Measurements from ENCODE around the gene ABLIM3. TPM values are rescaled to one million over a fixed set of nuclear protein-coding genes. Genes with fewer than 3 reads are reported as not detected.

The ABLIM3 gene
- total and polyA plus RNA-seq, 2 experiments from 2014 or later: 0.19 to 2.2 TPM

DNA sequence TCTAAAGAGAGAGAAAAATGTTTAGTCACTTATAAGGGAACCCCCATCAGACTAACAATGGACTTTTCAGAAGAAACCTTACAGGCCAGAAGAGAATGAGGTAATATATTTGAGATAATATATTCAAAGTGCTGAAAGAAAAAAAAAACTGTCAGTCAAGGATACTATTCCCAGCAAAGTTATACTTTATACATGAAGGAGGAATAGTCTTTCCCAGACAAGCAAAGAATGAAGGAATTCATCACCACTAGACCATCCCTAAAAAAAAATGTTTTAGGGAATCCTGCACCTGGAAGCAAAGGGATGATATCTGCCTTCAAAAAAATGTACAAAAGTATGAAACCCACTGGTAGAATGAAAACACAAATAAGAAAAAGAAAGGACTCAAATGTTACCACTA lies 41.0 kb upstream of the ABLIM3 start (continued):
- TF ChIP-seq, protein P1, sequence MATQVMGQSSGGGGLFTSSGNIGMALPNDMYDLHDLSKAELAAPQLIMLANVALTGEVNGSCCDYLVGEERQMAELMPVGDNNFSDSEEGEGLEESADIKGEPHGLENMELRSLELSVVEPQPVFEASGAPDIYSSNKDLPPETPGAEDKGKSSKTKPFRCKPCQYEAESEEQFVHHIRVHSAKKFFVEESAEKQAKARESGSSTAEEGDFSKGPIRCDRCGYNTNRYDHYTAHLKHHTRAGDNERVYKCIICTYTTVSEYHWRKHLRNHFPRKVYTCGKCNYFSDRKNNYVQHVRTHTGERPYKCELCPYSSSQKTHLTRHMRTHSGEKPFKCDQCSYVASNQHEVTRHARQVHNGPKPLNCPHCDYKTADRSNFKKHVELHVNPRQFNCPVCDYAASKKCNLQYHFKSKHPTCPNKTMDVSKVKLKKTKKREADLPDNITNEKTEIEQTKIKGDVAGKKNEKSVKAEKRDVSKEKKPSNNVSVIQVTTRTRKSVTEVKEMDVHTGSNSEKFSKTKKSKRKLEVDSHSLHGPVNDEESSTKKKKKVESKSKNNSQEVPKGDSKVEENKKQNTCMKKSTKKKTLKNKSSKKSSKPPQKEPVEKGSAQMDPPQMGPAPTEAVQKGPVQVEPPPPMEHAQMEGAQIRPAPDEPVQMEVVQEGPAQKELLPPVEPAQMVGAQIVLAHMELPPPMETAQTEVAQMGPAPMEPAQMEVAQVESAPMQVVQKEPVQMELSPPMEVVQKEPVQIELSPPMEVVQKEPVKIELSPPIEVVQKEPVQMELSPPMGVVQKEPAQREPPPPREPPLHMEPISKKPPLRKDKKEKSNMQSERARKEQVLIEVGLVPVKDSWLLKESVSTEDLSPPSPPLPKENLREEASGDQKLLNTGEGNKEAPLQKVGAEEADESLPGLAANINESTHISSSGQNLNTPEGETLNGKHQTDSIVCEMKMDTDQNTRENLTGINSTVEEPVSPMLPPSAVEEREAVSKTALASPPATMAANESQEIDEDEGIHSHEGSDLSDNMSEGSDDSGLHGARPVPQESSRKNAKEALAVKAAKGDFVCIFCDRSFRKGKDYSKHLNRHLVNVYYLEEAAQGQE (IDR thresholded peaks at IDR 0.05; ENCODE audit: unreplicated experiment): no peak
- TF ChIP-seq ZNF331 (CRISPR knock-in tag; IDR thresholded peaks at IDR 0.05; ENCODE audit: low read depth) (no peak), STAT1 (IDR thresholded peaks at IDR 0.05; ENCODE audit: unreplicated experiment) (no peak)

DNA sequence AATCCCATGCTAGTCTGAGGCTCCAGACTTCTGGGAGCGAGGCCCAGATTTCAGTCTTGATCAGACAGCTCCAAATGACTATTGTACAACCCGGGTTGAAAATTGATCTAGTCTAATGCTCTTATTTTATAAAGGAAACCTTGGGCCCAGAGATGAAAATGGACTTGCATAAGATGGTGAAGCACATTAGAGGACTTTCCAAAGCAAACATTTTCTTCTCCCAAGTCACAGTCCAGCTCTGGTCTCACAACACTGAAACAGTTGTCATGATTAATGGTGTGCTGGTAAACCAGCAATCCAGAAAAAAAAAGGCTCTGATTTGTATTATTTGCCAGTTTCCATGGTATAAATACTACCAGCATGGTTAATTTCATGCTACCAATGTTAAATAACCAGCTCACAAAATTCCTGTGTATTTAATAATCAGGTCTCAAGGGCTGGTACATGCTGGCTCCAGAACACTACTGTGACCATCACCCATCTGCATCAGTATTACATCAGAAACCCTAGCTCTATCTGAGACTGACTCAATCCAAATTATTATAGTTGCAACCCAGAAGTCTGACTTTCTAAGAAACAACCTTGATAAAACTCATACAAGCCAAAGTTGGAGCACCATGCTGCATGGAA lies 32.5 kb upstream of the ABLIM3 start:
- H3K4me2 ChIP-seq: no peak overlapping the region
- no peaks in the 10 kb centered on the region for H3K79me2 ChIP-seq (replicated peaks; ENCODE audit: insufficient read depth)
- ATAC-seq: no peak
- Mint-ChIP-seq H3K9me3 (no peaks in the 10 kb centered on the region), H3K27me3 (ENCODE audit: insufficient read depth, low read depth, poor library complexity) (peaks cover 1% of the 10 kb centered on the region), H3K4me3 (no peak overlapping the region), H3K36me3 (ENCODE audit: low read depth) (no peaks in the 10 kb centered on the region), H3K27ac (no peak overlapping the region), H3K4me1 (no peaks in the 10 kb centered on the region)
- no peaks in the 10 kb centered on the region for H3K4me1 ChIP-seq (ENCODE audit: insufficient read depth)
- no peaks in the 10 kb centered on the region for H3K36me3 ChIP-seq (ENCODE audit: insufficient read depth)
- H3K9me2 ChIP-seq (ENCODE audit: insufficient read depth): no peaks in the 10 kb centered on the region
- DNase-seq (ENCODE audit: low spot score): no peak
- H4K20me1 ChIP-seq (replicated peaks; ENCODE audit: insufficient read depth): no peaks in the 10 kb centered on the region
- no peak overlapping the region for H2AFZ ChIP-seq
- H3K4me3 ChIP-seq: no peak overlapping the region
- no peaks in the 10 kb centered on the region for H3K27me3 ChIP-seq (ENCODE audit: insufficient read depth)
- no peak overlapping the region for H3K27ac ChIP-seq (ENCODE audit: low read depth)
- no peaks in the 10 kb centered on the region for H3F3A ChIP-seq (replicated peaks; ENCODE audit: low read depth)
- TF ChIP-seq ZNF114 (CRISPR knock-in tag; IDR thresholded peaks at IDR 0.05) (no peak), POLR2AphosphoS5 (IDR thresholded peaks at IDR 0.05; ENCODE audit: low read depth) (no peak), NANOG (IDR thresholded peaks at IDR 0.05; ENCODE audit: borderline replicate concordance) (no peak), ZNF331 (CRISPR knock-in tag; IDR thresholded peaks at IDR 0.05; ENCODE audit: low read depth) (no peak), JUNB (IDR thresholded peaks at IDR 0.05; ENCODE audit: unreplicated experiment) (no peak), EZH2phosphoT487 (IDR thresholded peaks at IDR 0.05; ENCODE audit: unreplicated experiment) (no peak)
- TF ChIP-seq, protein P1 (IDR thresholded peaks at IDR 0.05; ENCODE audit: unreplicated experiment): no peak
- TF ChIP-seq, protein P2, sequence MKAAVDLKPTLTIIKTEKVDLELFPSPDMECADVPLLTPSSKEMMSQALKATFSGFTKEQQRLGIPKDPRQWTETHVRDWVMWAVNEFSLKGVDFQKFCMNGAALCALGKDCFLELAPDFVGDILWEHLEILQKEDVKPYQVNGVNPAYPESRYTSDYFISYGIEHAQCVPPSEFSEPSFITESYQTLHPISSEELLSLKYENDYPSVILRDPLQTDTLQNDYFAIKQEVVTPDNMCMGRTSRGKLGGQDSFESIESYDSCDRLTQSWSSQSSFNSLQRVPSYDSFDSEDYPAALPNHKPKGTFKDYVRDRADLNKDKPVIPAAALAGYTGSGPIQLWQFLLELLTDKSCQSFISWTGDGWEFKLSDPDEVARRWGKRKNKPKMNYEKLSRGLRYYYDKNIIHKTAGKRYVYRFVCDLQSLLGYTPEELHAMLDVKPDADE (IDR thresholded peaks at IDR 0.05): no peak
- TF ChIP-seq, protein P3, sequence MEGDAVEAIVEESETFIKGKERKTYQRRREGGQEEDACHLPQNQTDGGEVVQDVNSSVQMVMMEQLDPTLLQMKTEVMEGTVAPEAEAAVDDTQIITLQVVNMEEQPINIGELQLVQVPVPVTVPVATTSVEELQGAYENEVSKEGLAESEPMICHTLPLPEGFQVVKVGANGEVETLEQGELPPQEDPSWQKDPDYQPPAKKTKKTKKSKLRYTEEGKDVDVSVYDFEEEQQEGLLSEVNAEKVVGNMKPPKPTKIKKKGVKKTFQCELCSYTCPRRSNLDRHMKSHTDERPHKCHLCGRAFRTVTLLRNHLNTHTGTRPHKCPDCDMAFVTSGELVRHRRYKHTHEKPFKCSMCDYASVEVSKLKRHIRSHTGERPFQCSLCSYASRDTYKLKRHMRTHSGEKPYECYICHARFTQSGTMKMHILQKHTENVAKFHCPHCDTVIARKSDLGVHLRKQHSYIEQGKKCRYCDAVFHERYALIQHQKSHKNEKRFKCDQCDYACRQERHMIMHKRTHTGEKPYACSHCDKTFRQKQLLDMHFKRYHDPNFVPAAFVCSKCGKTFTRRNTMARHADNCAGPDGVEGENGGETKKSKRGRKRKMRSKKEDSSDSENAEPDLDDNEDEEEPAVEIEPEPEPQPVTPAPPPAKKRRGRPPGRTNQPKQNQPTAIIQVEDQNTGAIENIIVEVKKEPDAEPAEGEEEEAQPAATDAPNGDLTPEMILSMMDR (conservative IDR thresholded peaks at IDR 0.05; ENCODE audit: low read depth in 2 of 2): no peak

All from GM23338 (cell line).